ENCODE data around the gene ZFY.

Gene ZFY

DNA sequence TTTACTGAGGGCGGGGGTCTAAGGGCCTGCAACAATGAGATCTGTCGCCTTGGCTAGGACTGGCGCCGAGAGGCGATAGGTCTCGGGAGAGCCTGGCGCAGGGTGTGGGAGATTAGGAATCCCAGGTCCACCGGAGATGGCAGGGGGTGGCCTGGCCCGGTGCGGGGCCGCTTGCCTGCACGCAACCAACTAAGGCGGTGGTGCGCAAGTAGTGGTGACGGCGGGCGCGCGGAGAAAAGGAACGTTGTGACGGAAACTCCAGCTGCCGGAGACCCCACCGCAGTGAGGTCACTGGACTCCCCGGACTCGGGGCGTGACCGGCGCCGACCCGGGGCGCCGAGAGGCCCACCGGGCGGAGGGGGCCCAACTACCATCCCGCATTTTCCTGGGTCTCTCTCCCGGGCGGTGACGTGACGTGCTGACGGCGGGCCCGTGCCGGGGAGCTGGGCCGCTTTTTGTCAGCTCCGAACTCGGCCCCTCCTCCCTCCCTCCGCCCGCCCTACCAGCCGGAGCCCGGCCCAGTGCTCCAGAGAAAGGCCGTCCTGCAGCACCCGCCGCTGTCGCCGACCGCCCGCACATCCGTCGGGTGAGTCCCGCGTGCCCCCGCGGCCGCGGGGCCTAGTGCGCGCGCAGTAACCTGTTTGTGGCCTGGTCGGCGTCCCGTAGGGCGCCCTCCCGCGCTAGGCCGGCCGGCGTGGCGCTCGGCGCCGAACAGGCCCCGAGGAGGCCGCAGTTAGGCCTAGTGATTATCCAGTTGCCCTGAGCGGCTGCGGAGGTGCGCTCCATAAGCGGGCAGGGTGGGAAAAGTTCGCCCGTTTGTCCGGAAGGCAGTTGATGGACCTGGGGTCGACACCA is at the start of gene ZFY:
Gene ZFY (plus strand): TSS at position 521 of the 855 bp plus-strand sequence. CDS start 18,556 bp downstream, outside the sequence.
- peak; percentile 59 for DNase-seq (ENCODE audit: low spot score)

- DNase-seq (ENCODE audit: low spot score): no peak
Measured at GRCh38 chrY:2885880-2886279, 49.3 kb upstream of the ZFY start.

DNA sequence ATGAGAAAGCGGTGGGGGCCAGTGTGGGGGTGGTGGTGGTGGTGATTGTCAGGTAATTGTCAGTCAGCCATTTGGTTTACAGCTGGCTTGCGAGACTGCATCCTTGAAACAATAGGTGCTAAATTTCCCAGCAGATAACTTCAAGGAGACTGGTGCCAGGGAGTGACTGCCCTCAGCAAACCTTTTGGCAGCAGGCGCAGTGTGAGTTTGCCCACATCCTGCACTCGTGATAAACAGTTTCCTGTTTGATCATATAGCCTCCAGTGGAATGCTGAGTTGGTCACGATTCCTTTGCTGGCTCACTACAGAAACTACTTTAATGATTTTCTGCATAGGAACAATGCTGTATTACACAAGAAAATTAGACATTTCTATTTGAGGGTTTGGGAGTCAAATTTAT is 47.8 kb upstream of the ZFY start:
- DNase-seq (ENCODE audit: low spot score): peak; percentile 2

- DNase-seq (ENCODE audit: low spot score): peak; percentile 0
Measured at GRCh38 chrY:2887955-2888354, 47.2 kb upstream of the ZFY start.

GRCh38 chrY:2893471-2893870 is 41.7 kb upstream of the ZFY start:
- DNase-seq (ENCODE audit: low spot score): no peak

- DNase-seq (ENCODE audit: low spot score): no peak
Measured at GRCh38 chrY:2896050-2896449, 39.1 kb upstream of the ZFY start.

GRCh38 chrY:2907356-2907755 is 27.8 kb upstream of the ZFY start:
- no peak for DNase-seq (ENCODE audit: low spot score)

GRCh38 chrY:2913066-2913815 is 21.9 kb upstream of the ZFY start:
- DNase-seq (ENCODE audit: low spot score): peak; percentile 50

GRCh38 chrY:2934078-2934477 is 1.1 kb upstream of the ZFY start:
- DNase-seq (ENCODE audit: low spot score): no peak

DNA sequence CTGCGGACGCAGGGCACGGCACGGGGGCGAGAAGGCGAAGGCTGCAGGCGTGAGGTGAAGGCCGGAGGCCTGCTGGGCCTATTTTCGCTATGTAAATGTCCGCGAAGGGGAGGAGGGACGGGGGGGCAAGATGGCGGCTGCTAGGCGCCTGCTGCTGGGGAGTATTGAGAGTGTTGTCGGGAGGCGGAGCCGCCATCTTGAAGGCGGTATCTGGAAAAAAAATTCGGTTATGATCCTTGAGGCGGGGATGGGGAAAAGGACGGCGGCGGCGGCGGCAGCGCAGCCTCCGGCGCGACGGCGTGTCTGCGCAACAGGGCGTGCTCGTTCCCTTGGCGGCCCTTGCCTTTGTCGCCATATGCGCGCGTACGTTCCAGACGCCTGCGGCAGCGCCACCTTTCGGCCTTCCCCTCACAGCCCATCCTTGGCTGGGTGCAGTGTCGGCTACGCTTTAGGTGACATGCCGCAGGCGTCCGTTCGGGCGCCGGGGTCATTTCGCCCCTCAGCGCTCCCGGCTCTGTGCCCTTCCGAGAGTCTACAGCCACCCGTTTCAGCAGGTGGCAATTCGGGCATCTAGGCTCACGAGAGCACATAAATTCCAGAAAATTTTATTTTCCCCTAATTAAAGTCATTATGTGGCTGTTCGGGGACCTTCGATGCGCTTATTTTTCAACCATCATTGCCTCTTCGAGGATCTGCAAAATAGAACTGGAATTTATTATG is 695 bp downstream of the ZFY start:
- DNase-seq (ENCODE audit: low spot score): peak; percentile 86

DNA sequence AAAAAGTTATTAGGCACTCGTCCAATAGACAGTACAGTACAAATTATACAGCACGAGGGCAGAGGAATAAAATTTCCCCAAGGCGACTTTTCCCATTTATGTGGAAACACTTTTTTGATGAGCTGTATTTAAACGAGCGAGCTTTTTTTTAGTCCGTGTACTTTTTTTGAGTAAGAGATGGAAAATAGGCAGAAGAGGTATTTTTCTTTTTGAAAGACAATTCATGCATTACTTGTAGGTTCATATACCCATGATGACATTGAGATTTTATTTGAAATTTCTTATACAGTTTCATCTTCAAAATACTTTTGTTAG is 1.2 kb downstream of the ZFY start:
- no peak for DNase-seq (ENCODE audit: low spot score)

- peak; percentile 0 for DNase-seq (ENCODE audit: low spot score)
Measured at GRCh38 chrY:2937149-2937548, 2.0 kb downstream of the ZFY start.

DNA sequence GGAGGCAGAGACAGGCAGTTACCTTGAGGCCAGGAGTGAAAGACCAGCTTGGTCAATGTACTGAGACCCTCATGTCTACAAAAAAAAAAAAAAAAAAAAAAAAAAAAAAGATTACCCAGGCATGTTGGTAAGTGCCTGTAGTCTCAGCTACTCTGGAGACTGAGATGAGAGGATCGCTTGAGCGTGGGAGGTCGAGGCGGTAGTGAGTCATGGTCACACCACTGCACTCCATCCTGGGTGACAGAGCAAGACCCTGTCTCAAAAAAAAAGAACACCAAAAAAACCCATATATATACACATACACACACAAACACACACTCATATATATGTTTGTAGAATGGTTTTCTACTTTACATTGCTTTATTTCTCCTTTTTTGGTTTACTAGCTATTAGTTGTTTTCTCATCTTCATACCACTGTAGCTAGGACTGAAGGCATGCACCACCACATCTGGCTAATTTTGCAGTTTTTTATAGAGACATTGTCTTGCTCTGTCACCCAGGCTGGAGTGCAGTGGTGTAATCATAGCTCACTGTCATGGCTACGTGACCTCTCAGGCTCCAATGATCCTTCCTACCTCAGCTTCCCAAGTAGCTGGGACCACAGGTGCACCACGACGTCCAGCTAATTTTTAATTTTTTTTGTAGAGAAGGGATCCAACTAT is 14.5 kb downstream of the ZFY start:
- no peak for DNase-seq (ENCODE audit: low spot score)

DNA sequence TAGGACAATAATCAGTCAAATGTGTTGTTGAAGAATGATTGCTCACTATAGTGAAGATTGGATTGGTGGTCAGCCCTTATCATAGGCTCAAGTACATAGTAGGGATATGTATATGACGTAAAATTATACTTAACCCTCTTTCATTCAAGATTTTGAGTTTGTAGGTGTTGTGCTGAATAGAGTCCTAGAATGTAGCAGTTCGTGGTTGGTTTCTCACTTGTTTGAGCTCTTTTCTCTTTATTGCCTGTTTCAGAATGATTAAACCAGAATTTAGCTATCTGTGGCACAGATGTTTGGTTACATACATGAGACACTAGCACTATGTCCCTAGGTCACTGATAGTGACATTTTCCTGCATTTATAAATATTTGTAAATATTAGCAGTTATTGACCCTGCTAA is 15.5 kb downstream of the ZFY start:
- no peak for DNase-seq (ENCODE audit: low spot score)

- no peak for DNase-seq (ENCODE audit: low spot score)
Measured at GRCh38 chrY:2952912-2953311, 17.7 kb downstream of the ZFY start.

GRCh38 chrY:2954735-2955134 is 19.6 kb downstream of the ZFY start:
- DNase-seq (ENCODE audit: low spot score): no peak

DNA sequence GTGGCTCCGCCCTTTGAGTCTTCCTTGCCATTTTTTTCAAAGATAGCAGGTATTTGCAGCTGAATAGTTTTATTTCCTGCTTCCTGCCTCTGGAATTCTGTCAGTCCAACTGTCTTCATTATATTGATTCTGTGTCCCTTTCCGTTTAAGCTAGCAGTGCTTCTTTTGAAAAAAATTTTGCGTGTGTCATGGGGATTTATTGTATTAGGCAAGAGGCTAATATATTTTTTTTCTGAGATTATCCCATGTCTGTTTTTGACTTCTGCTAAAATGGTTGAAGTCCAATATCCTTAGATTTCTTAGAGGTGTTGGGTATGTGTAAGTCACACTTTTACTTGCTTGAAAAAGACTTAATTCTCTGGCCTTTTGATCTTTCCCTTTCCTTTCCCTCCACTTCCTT is 20.4 kb downstream of the ZFY start:
- no peak for DNase-seq (ENCODE audit: low spot score)

GRCh38 chrY:2962061-2962460 is 26.9 kb downstream of the ZFY start:
- no peak for DNase-seq (ENCODE audit: low spot score)

DNA sequence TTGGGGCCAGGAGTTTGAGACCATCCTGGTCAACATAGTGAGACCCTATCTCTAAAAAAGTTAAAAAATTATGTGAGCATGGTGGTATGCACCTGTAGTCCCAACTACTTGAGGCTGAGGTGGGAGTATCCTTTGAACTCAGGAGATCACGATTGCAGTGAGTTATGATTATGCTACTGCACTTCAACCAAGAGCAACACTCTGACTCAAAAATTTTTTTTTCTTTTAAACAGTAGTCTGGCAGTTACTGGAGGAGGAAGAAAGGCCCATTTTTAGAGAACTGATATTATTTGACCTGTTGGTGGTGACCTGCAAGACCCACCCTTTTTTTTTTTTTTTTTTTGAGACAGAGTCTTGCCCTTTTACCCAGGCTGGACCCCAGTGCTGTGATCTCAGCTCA is 29.6 kb downstream of the ZFY start:
- no peak for DNase-seq (ENCODE audit: low spot score)

DNA sequence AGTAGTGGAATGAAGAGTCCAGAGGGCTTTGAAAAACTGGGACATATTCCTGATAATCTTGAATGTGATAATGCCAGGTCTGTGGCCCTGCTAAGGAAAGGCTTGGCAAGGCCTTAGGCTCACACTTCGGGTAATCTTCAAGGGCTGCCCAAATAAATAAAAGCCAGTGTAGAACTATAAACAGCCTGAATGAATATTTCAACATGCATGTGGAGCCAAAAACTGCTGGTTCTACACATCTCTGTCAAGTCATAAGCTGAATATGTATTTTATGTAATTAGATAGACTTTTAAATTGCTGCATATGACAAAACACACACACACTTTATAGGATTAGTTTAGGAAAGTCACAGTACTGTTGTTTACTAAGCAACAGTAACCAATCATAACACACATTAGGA is 30.4 kb downstream of the ZFY start:
- DNase-seq (ENCODE audit: low spot score): no peak

- DNase-seq (ENCODE audit: low spot score): no peak
Measured at GRCh38 chrY:2969561-2969960, 34.4 kb downstream of the ZFY start.

DNA sequence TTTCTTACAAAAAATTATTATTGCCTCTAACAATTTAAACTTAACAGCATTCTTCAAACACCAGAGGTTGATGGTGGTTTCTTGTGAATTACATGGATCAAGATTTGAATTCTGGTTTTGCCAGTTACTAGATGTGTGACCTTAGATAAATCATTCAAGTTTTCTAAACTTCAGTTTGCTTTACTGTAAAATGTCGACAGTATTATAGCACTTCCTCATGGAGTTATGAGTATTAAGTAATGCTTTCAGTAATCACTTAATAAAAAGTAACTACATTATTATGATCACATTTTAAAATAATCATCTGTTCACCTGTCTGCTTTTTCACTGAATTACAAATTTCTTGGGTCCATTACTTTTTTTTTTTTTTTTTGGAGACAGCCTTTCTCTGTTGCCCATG is 37.5 kb downstream of the ZFY start:
- no peak for DNase-seq (ENCODE audit: low spot score)
